SH-SY5Y (cell line): ENCODE measurements around the gene SPANXN5.
"Not testable (repeated sequence)": the region's sequence is repeated elsewhere in the genome, so short reads cannot be mapped to it uniquely, and the experiment has no call there.

Experiments used
- GATA2 ChIP-seq: IDR thresholded peaks from 2 replicates; pipeline ENCODE4 v1.6.1; 2011; ENCODE audit warnings: mild to moderate bottlenecking, low read depth, low read length
- GATA3 ChIP-seq: IDR thresholded peaks from 2 replicates; pipeline ENCODE4 v1.6.1; 2011; ENCODE audit warnings: low read depth, mild to moderate bottlenecking, low read length, moderate library complexity

The SPANXN5 gene, protein sequence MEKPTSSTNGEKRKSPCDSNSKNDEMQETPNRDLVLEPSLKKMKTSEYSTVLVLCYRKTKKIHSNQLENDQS

DNA sequence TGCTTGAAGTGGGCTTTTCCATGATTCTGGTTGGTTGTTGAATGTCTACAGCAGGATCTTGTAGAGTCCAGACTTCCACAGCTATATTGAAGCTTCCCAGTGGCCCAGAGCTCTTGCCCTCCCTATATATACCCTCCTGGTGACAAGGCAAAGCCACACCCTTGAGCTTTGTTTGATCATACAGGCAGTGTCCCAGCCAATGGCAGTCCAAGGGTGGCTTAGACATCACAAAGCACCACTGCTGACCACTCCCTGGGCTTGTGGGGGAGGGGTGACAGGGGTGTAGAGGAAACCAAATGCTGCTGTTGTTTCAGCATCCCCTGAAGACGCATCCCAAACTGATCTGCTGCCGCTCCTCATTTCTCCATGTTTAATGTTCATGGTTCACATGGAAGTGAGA, at the start of gene SPANXN5:
Gene SPANXN5, minus strand, starts transcription at position 101 of the 400 bp plus-strand sequence. Its CDS starts 79 bp downstream, at position 22.
- TF ChIP-seq GATA2, GATA3: not testable (repeated sequence)

DNA sequence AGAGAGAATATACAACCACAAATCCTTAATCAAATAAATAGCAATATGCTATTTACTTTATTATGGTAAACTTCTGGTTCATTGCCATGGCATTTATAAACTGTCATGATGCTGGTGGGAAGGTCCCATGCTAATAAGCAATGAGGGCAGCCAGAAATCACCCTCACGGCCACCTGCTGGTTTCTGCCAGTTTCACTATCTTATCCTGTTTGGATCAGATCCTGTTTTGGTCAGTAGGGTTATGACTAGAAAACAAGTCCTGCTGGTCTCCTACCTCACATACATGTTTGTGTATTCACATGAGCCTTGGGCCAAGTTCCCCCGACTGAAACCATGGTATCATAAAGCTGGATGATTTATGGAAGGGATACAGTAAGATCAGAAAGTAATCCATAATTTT, 41.9 kb upstream of the SPANXN5 start:
- TF ChIP-seq GATA3 (no peak), GATA2 (no peak)

DNA sequence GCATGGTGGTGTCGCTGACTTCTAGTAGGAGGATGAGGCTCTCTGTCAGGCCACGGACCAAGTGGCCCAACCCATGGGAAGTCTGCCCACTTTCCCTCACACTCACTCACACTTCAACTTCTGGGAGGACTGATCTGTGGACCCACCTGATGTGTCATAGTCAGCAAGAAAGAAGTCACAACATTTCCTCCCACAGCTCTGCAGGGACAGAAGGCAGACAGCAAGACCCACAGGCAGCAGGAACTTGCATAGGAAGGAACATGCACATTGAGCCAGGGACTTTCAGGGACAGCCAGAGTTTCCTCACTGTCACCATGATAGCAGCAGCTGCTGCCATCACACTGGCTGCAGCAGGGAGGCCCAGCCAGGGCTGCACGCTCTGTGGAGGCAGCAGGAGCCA, 33.3 kb upstream of the SPANXN5 start:
- TF ChIP-seq GATA2 (no peak), GATA3 (no peak)

DNA sequence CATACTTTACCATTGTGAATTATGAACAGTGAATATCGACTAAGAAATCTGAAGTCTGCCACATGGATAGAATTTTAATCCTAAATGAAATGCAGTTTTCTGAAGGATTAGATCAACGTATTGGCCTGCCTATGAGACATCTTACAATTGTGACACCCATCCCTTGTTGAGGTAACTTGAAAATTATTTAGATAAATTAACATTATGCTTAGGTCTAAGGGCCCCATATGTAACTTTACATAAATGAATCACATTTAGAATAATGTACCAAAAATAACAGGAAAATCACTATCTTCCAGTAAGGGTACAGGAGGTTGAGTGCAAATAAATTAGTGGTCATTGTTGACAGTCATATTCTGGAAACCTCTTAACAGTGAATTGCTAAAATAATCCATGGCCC, 27.4 kb upstream of the SPANXN5 start:
- TF ChIP-seq GATA2 (no peak), GATA3 (no peak)

DNA sequence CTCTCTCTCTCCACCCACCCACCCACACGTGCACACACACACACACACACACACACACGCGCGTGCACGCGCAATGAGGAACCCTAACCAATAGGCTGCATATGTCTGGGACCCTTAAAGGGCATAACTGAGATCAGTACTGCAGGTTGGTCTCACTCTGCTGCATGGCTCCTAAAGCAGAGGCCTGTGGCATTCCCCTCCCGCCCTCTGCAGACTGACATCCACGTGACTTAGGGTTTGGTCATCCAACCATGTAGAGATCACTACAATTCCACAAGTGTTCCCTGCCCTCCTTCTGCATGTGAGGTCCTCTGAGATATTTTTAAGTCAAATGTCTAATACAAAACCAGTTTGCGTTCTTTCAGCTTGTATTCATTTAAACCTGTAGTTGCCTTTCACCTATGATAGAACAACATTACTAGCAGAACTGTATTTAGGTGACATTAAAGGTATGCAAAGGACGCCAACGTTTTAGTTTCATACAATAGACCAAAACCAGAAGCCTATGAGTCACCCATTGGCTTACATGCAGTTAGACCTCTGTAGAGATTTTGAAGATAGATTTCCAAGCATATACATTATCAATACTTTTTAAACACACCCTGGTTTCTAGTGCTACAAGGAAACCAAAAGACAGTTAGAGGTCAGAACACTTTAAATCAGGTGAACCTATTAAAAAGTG, 24.0 kb upstream of the SPANXN5 start:
- TF ChIP-seq GATA2: no peak
- no peak for TF ChIP-seq GATA3

DNA sequence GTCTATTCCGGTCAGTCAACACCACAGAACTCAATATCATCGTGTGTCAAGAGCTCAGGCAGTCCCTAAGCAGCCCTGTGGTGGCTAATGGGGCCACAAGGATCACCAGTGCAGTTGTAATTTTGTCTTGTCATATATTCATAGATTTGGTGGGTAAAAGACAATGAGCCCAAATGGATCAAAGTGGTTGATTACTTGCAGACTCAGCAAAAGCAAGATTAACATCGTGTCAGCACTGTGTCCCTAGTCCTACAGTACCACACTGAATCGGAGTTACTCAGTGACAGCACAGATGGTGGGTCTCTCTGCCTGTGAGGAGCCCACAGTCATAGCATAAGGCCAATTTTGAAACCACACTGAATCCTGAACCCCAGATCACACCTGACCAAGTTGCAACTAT, 22.6 kb upstream of the SPANXN5 start:
- TF ChIP-seq GATA2 (no peak), GATA3 (no peak)

DNA sequence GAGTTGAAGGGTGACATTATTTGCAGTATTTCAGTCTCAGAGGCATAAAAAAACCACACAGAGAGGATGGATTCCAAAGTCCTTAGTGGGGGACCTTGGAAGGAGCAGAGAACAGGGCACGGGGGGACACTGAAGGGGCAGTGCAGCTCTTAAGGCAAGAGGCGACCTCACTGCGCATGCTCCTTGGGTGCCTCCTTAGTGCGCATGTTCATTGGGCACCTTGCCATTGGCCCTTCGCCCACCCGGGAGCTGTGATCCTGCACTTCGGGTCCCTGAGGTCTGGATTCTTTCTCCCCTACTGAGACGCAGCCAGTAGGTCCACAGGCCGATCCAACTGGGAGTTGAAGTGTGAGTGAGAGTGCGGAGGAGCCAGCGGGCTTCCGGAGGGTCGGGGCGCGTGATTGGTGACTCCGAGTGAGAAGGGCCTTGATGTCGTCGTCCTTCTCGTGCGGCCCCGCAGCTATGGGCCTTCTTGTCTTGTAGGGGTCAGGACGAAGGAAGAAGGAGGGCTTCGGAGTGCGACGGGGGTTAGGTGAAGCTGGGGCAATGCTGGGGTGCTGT, 13.9 kb upstream of the SPANXN5 start, which contains the start of gene XAGE5:
Gene XAGE5, plus strand, starts transcription at position 223 of the 561 bp plus-strand sequence. CDS start 1,280 bp downstream, outside the sequence.
- TF ChIP-seq GATA2 (no peak), GATA3 (no peak)

DNA sequence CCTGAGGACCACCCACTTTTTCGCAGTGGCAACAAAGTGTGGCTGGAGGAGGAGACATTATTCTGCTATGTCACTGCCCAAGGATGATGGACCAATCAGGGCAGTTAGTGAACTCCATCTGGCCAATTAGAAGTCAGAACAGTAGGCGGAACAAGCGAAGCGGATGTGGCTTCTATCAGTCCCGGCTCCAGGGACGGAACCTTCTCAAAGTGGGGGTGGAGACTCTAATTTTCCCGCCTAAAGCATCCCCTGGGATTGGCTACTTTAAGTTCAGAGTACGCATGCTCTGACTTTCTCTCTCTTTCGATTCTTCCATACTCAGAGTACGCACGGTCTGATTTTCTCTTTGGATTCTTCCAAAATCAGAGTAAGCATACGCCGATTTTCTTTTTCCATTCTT, 46.3 kb downstream of the SPANXN5 start, which contains the start of gene SSX2B:
Gene SSX2B, plus strand, starts transcription at position 301 of the 400 bp plus-strand sequence. CDS start 1,429 bp downstream, outside the sequence.
- not testable (repeated sequence) for TF ChIP-seq GATA2, GATA3
